Esophagus squamous epithelium (tissue), 5 donors: ENCODE measurements around the gene NR1I3. TPM values are rescaled to one million over a fixed set of nuclear protein-coding genes. Genes with fewer than 3 reads are reported as not detected.

Experiments used
- DNase-seq: peaks from one replicate; lab custom pipeline; 2025; lab: John Stamatoyannopoulos, UW
- H3K27ac ChIP-seq, 4 donors: fragments of 200-600 bp; sonication (generic); one replicate each; pipeline ENCODE4 v1.5.1; 2016 to 2019; ENCODE audit warnings: mild to moderate bottlenecking in 1 of 4
- H3K27me3 ChIP-seq, 4 donors: fragments of 200-600 bp; sonication (generic); 1 replicate in 3 of 4; 2 replicates in 1 of 4; pipeline versions ENCODE4 v1.5.1 to v1.6.0; 2017 to 2021; ENCODE audit warnings: antibody characterized with exemption in 1 of 4
- H3K36me3 ChIP-seq, 3 donors: fragments of 200-600 bp; sonication (generic); one replicate each; pipeline ENCODE4 v1.5.1; 2016 to 2019
- H3K4me1 ChIP-seq, 3 donors: fragments of 200-600 bp; sonication (generic); one replicate each; pipeline ENCODE4 v1.5.1; 2017 to 2019
- H3K4me3 ChIP-seq, 4 donors: fragments of 200-600 bp; sonication (generic); 1 replicate in 3 of 4; 2 replicates in 1 of 4; pipeline ENCODE4 v1.5.1; 2016 to 2019; ENCODE audit warnings: mild to moderate bottlenecking in 2 of 4, moderate library complexity in 1 of 4
- H3K9me3 ChIP-seq, 3 donors: fragments of 200-600 bp; sonication (generic); one replicate each; pipeline ENCODE4 v1.5.1; 2016 to 2019
- POLR2A ChIP-seq, 4 donors: fragments of 450-650 bp; IDR thresholded peaks; one replicate each; pipeline ENCODE4 v1.6.1; 2017; ENCODE audit warnings: antibody characterized with exemption in 4 of 4, mild to moderate bottlenecking in 4 of 4, moderate library complexity in 3 of 4
- WGBS, 2 donors: methylation state at CpG; one replicate each; pipeline ENCODE4 v1.1.5; 2018; 5-methylcytosine and 5-hydroxymethylcytosine counted together
- intact Hi-C: fragments of 100-400 bp; cut with DNase I; formaldehyde crosslinking; loops from one replicate; pipeline ENCODE4 v1.15.0; 2022
- total RNA-seq, 4 donors: library from RNA; depleted of rRNA; stranded (reverse); fragments of >200 nt; gene quantifications; one replicate each; pipeline ENCODE4 v1.1.0, GENCODE V29; 2016
- TF ChIP-seq, protein P1 (sequence below), 6 experiments: fragments of 450-650 bp in 4 of 6; fragments of 200-600 bp in 2 of 6; sonication (generic) in 2 of 6; IDR thresholded peaks; one replicate each; pipeline ENCODE4 v1.5.1; 2016 to 2019; ENCODE audit warnings: antibody characterized with exemption in 6 of 6, mild to moderate bottlenecking in 4 of 6, moderate library complexity in 4 of 6
- donor health status: DM: yes; HTN: yes; CAD: no.

NR1I3 gene
- total RNA-seq, 4 donors from 2014 or later = not detected

- no peaks in the 10 kb centered on the region for H3K36me3 ChIP-seq
- DNase-seq = no peak
- WGBS, 2 donors = 72 to 95% methylated on average over 2 to 3 of the region's 3 CpGs
- H3K4me3 ChIP-seq = no peak overlapping the region
- intact Hi-C loops = no loop called here
- no peaks in the 10 kb centered on the region for H3K27me3 ChIP-seq
- no peak overlapping the region for H3K27ac ChIP-seq
- no peaks in the 10 kb centered on the region for H3K4me1 ChIP-seq
- no peaks in the 10 kb centered on the region for H3K9me3 ChIP-seq
- TF ChIP-seq, protein P1, sequence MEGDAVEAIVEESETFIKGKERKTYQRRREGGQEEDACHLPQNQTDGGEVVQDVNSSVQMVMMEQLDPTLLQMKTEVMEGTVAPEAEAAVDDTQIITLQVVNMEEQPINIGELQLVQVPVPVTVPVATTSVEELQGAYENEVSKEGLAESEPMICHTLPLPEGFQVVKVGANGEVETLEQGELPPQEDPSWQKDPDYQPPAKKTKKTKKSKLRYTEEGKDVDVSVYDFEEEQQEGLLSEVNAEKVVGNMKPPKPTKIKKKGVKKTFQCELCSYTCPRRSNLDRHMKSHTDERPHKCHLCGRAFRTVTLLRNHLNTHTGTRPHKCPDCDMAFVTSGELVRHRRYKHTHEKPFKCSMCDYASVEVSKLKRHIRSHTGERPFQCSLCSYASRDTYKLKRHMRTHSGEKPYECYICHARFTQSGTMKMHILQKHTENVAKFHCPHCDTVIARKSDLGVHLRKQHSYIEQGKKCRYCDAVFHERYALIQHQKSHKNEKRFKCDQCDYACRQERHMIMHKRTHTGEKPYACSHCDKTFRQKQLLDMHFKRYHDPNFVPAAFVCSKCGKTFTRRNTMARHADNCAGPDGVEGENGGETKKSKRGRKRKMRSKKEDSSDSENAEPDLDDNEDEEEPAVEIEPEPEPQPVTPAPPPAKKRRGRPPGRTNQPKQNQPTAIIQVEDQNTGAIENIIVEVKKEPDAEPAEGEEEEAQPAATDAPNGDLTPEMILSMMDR (IDR thresholded peaks at IDR 0.05) = no peak
- no peak for TF ChIP-seq POLR2A (IDR thresholded peaks at IDR 0.05)
These were observed 36.9 kb upstream of the NR1I3 start for GRCh38 chr1:161274874-161275273.

GRCh38 chr1:161273402-161273801 is 35.4 kb upstream of the NR1I3 start:
- WGBS, 2 donors = 50 to 61% methylated on average over 2 to 3 of the region's 3 CpGs
- Histone ChIP-seq H3K27ac (no peak overlapping the region), H3K27me3 (no peaks in the 10 kb centered on the region), H3K36me3 (no peaks in the 10 kb centered on the region), H3K4me1 (no peaks in the 10 kb centered on the region), H3K4me3 (no peak overlapping the region), H3K9me3 (no peaks in the 10 kb centered on the region)
- TF ChIP-seq POLR2A (IDR thresholded peaks at IDR 0.05) = no peak
- TF ChIP-seq, protein P1 (IDR thresholded peaks at IDR 0.05) = no peak
- intact Hi-C loops = no loop called here
- no peak for DNase-seq

- no peaks in the 10 kb centered on the region for H3K36me3 ChIP-seq
- DNase-seq = no peak
- intact Hi-C loops = no loop called here
- no peaks in the 10 kb centered on the region for H3K9me3 ChIP-seq
- H3K4me3 ChIP-seq = no peak overlapping the region
- peaks cover 0 to 10% (median 0%) of the 10 kb centered on the region in 3 donors for H3K4me1 ChIP-seq
- TF ChIP-seq, protein P1 (IDR thresholded peaks at IDR 0.05) = no peak
- TF ChIP-seq POLR2A (IDR thresholded peaks at IDR 0.05) = no peak
- 55 to 72% methylated on average over 3 of the region's 3 CpGs for WGBS, 2 donors
- H3K27me3 ChIP-seq = no peaks in the 10 kb centered on the region
- no peak overlapping the region for H3K27ac ChIP-seq
These were observed 29.3 kb upstream of the NR1I3 start for GRCh38 chr1:161267321-161267720.

DNA sequence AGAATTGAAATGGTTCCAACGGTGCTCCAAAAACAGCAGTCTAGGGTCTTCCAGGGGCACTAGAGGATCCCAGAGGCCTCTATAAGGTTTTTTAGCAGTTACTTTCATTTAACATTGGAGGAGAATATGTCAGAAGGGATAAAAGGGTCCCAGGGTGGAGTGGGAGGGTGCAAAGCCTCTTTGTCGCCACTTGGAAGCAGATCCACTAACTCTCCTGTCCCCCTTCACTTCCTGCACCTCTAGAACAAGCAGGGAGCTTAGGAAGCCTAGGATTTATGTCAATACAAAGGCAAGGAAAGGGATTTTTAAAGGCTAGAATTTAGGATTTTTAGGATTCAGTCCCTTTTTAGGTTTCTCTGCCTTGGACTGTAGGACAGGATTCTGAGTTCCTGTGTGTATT is 28.8 kb upstream of the NR1I3 start:
- H3K9me3 ChIP-seq = no peaks in the 10 kb centered on the region
- intact Hi-C loops = no loop called here
- no peak for DNase-seq
- H3K27me3 ChIP-seq = no peaks in the 10 kb centered on the region
- H3K36me3 ChIP-seq = no peaks in the 10 kb centered on the region
- no peak overlapping the region for H3K4me3 ChIP-seq
- peaks cover 0 to 13% (median 0%) of the 10 kb centered on the region in 3 donors for H3K4me1 ChIP-seq
- H3K27ac ChIP-seq = no peak overlapping the region
- TF ChIP-seq POLR2A (IDR thresholded peaks at IDR 0.05) = no peak
- TF ChIP-seq, protein P1 (IDR thresholded peaks at IDR 0.05) = no peak
- 76 to 82% methylated on average over 2 of the region's 2 CpGs for WGBS, 2 donors

DNA sequence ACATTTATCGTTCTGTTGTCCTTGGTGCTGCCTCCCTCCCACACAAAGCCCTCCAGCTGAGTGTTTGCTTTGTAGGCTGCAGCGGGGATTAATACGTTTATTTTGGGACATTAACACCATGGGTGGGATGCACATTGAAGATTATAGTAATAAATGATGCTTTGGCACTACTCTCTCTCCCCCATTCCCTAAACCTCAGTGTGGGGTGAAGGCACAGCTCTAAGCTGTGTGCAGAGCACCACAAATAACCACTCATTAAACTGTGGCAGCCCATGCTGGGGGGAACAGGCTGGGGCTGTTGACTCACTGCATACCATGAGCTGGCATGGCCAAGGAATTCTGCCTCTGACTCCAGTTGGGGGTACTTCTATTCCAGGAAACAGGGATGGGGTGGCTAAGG is 28.2 kb upstream of the NR1I3 start:
- no peaks in the 10 kb centered on the region for H3K36me3 ChIP-seq
- no peak for TF ChIP-seq POLR2A (IDR thresholded peaks at IDR 0.05)
- TF ChIP-seq, protein P1 (IDR thresholded peaks at IDR 0.05) = no peak
- 37 to 40% methylated on average over 2 to 3 of the region's 3 CpGs for WGBS, 2 donors
- H3K27me3 ChIP-seq = peaks cover 0 to 3% (median 0%) of the 10 kb centered on the region in 4 donors
- H3K9me3 ChIP-seq = no peaks in the 10 kb centered on the region
- H3K4me3 ChIP-seq = no peak overlapping the region
- no peak overlapping the region for H3K27ac ChIP-seq
- intact Hi-C loops = no loop called here
- H3K4me1 ChIP-seq = peaks cover 0 to 19% (median 6%) of the 10 kb centered on the region in 3 donors
- no peak for DNase-seq
